Smooth muscle cell (in vitro differentiated cells): ENCODE data around the gene GALNTL6. TPM values are rescaled to one million over a fixed set of nuclear protein-coding genes. Genes with fewer than 3 reads are reported as not detected.

Experiments used
- DNase-seq: peaks from one replicate; lab custom pipeline; 2025; ENCODE audit not compliant: unreplicated experiment; lab: John Stamatoyannopoulos, UW
- H2AFZ ChIP-seq: fragments of 200-600 bp; sonication (generic); 2 replicates; pipeline ENCODE4 v1.6.0; 2016; ENCODE audit warnings: antibody characterized with exemption, low read depth, mild to moderate bottlenecking
- H3F3A ChIP-seq: fragments of 200-600 bp; sonication (generic); 2 replicates; pipeline ENCODE4 v1.6.0; 2017; ENCODE audit warnings: antibody characterized with exemption, low read depth
- H3K27ac ChIP-seq: fragments of 200-600 bp; sonication (generic); 2 replicates; pipeline ENCODE4 v1.5.1; 2016; ENCODE audit warnings: low read depth, mild to moderate bottlenecking
- H3K27me3 ChIP-seq: fragments of 200-600 bp; sonication (generic); 2 replicates; pipeline ENCODE4 v1.6.1; 2016; ENCODE audit warnings: low read depth, mild to moderate bottlenecking
- H3K36me3 ChIP-seq: fragments of 200-600 bp; sonication (generic); 2 replicates; pipeline ENCODE4 v1.5.1; 2016; ENCODE audit warnings: low read depth
- H3K4me1 ChIP-seq: fragments of 200-600 bp; sonication (generic); 2 replicates; pipeline ENCODE4 v1.5.1; 2016; ENCODE audit warnings: low read depth
- H3K4me2 ChIP-seq: fragments of 200-600 bp; sonication (generic); 2 replicates; pipeline ENCODE4 v1.6.0; 2016; ENCODE audit warnings: mild to moderate bottlenecking
- H3K4me3 ChIP-seq: fragments of 200-600 bp; sonication (generic); 2 replicates; pipeline ENCODE4 v1.5.1; 2016; ENCODE audit warnings: mild to moderate bottlenecking
- H3K79me2 ChIP-seq: fragments of 200-600 bp; sonication (generic); 2 replicates; pipeline ENCODE4 v1.6.0; 2016; ENCODE audit warnings: low read depth, mild to moderate bottlenecking
- H3K9ac ChIP-seq: fragments of 200-600 bp; sonication (generic); 2 replicates; pipeline ENCODE4 v1.6.0; 2016; ENCODE audit warnings: low read depth
- H3K9me3 ChIP-seq: fragments of 200-600 bp; sonication (generic); replicated peaks from 2 replicates; pipeline ENCODE4 v1.5.1; 2016; ENCODE audit warnings: low read depth
- H4K20me1 ChIP-seq: fragments of 200-600 bp; sonication (generic); 2 replicates; pipeline ENCODE4 v1.6.0; 2016; ENCODE audit warnings: low read depth
- CTCF ChIP-seq: fragments of 200-600 bp; sonication (generic); IDR thresholded peaks from 2 replicates; pipeline ENCODE4 v1.5.1; 2017; ENCODE audit warnings: borderline replicate concordance, mild to moderate bottlenecking, antibody characterized with exemption; ENCODE audit not compliant: insufficient read depth, poor library complexity, severe bottlenecking
- WGBS: methylation state at CpG from one replicate; pipeline ENCODE4 v1.1.7; 2016; ENCODE audit warnings: low lambda C conversion rate; 5-methylcytosine and 5-hydroxymethylcytosine counted together
- polyA plus RNA-seq: library from polyadenylated mRNA; unstranded; fragments of >200 nt; fragmentation: Nextera tagmentation; extraction: Ambion mirVana; gene quantifications from 2 replicates; pipeline ENCODE4 v1.2.1, GENCODE V29; 2016
- total RNA-seq: library from RNA; depleted of rRNA; stranded (reverse); fragments of >200 nt; gene quantifications from 2 replicates; pipeline ENCODE4 v1.2.3, GENCODE V29; 2014

The GALNTL6 gene
- total and polyA plus RNA-seq, 2 experiments from 2014 or later = 0.18 to 1.3 TPM

GRCh38 chr4:171794528-171794927, 18.7 kb upstream of the GALNTL6 start:
- H3K4me1 ChIP-seq = no peaks in the 10 kb centered on the region

GRCh38 chr4:171809854-171810253, 3.4 kb upstream of the GALNTL6 start:
- Histone ChIP-seq H3K4me3 (no peak overlapping the region), H3K27ac (no peak overlapping the region), H4K20me1 (no peaks in the 10 kb centered on the region), H3F3A (no peaks in the 10 kb centered on the region), H3K27me3 (peaks cover 37% of the 10 kb centered on the region), H3K4me1 (peaks cover 19% of the 10 kb centered on the region), H3K79me2 (no peaks in the 10 kb centered on the region), H3K9me3 (no peaks in the 10 kb centered on the region), H3K4me2 (no peak overlapping the region), H2AFZ (no peak overlapping the region), H3K36me3 (no peaks in the 10 kb centered on the region), H3K9ac (no peak overlapping the region)
- 84% methylated on average over 1 of the region's 1 CpG for WGBS
- no peak for DNase-seq
- TF ChIP-seq CTCF = no peak

More at GRCh38 chr4:171794528-171794927, 18.7 kb upstream of the GALNTL6 start:
- Histone ChIP-seq H3K36me3 (no peaks in the 10 kb centered on the region), H3K4me3 (no peak overlapping the region), H3F3A (no peaks in the 10 kb centered on the region), H4K20me1 (no peaks in the 10 kb centered on the region), H2AFZ (no peak overlapping the region), H3K9ac (no peak overlapping the region), H3K27ac (no peak overlapping the region), H3K9me3 (no peaks in the 10 kb centered on the region), H3K79me2 (no peaks in the 10 kb centered on the region), H3K27me3 (no peaks in the 10 kb centered on the region), H3K4me2 (no peak overlapping the region)
- TF ChIP-seq CTCF = no peak
- WGBS = 87% methylated on average over 2 of the region's 2 CpGs
- DNase-seq = no peak

- TF ChIP-seq CTCF = no peak
- WGBS = 9% methylated on average over 12 of the region's 12 CpGs
- no peak overlapping the region for H3K27ac ChIP-seq
- peak overlapping the region; percentile 98 for H2AFZ ChIP-seq
- no peaks in the 10 kb centered on the region for H3K79me2 ChIP-seq
- no peaks in the 10 kb centered on the region for H3K9me3 ChIP-seq
- H3K4me1 ChIP-seq = peaks cover 19% of the 10 kb centered on the region
- peak overlapping the region; percentile 68 for H3K4me3 ChIP-seq
- no peaks in the 10 kb centered on the region for H3F3A ChIP-seq
- H3K9ac ChIP-seq = no peak overlapping the region
- DNase-seq = no peak
- peak overlapping the region; percentile 99 for H3K4me2 ChIP-seq
- peaks cover 53% of the 10 kb centered on the region for H3K27me3 ChIP-seq
- H3K36me3 ChIP-seq = no peaks in the 10 kb centered on the region
- no peaks in the 10 kb centered on the region for H4K20me1 ChIP-seq
Observed at GRCh38 chr4:171812333-171812664, 905 bp upstream of the GALNTL6 start.

DNA sequence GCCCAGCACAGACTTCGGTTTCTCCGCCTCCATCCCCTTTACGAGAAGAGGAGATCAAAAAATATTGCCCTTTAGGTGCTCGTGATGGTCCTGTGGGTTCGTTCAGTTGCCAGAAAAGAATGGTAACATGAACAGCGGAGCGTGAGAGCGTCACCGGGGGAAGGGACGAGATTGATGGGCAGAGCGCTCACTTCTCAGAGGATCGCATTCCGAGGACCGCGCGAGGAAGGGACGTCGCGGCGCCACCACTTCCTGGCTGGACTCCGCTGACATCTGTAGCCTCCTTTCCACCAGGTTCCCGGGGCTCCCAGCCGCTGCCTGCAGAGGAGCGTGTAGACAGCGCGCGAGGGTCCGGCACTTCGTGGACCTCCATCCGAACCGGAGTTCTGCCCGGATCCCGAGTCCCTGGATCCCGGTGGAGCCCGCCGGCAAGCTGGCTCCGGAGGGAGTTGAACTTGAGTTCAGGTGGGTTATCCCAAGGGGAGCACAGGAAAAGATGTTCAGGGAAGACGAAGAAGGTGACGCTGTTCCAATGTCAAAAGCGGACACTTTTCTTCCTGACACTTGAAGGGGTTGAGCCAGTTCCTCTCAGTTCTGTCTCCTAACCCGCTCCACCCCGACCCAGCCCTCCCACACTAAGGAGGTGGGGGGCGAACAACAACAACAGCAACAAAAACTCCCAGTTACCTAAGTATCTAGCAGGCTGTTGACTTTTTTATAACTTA, 484 bp downstream of the GALNTL6 start:
- TF ChIP-seq CTCF = no peak
- Histone ChIP-seq H4K20me1 (no peaks in the 10 kb centered on the region), H3K36me3 (no peaks in the 10 kb centered on the region), H3K79me2 (no peaks in the 10 kb centered on the region), H3K9me3 (no peaks in the 10 kb centered on the region), H3K27me3 (peaks cover 53% of the 10 kb centered on the region), H3K9ac (no peak overlapping the region), H3K4me3 (peak overlapping the region; percentile 68), H3K4me1 (peaks cover 19% of the 10 kb centered on the region), H3F3A (no peaks in the 10 kb centered on the region), H3K27ac (no peak overlapping the region), H3K4me2 (peak overlapping the region; percentile 99), H2AFZ (peak overlapping the region; percentile 98)
- WGBS = 3% methylated on average over 43 of the region's 43 CpGs
- DNase-seq = no peak
